ENCODE measurements around the gene GCNA. TPM values are rescaled to one million over a fixed set of nuclear protein-coding genes. Genes with fewer than 3 reads are reported as not detected.

The GCNA gene
- total and polyA plus RNA-seq, 2 experiments from 2014 or later = 1.2 to 1.5 TPM

DNA sequence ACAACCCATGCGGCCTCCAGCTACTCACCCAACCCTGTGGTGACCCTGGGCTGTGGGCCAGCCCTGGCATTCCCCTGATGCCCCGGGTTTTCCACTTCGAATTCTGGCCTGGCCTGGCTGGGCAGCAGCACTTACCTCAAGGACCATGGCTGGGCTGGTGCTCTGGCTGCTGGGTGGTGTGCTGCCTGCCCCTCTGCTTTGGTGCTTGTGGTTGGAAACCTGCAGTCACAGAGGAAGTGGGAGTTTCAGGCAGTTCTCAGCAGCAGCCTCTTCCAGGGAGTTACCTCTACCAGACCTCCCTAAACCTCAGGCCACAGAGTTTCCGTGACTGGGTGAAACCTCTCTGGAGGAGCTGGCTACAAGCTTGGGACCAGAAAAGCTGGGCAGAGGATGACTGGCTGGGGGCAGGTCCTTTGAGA lies 40.1 kb downstream of the GCNA start, which contains the start of gene CXCR3:
Gene CXCR3, minus strand, starts transcription at position 209 of the 419 bp plus-strand sequence. Its CDS starts 62 bp downstream, at position 147.
- H3K9me2 ChIP-seq (ENCODE audit: insufficient read depth) = no peaks in the 10 kb centered on the region
- TF ChIP-seq ZNF114 (CRISPR knock-in tag; IDR thresholded peaks at IDR 0.05) = no peak
- TF ChIP-seq, protein P1, sequence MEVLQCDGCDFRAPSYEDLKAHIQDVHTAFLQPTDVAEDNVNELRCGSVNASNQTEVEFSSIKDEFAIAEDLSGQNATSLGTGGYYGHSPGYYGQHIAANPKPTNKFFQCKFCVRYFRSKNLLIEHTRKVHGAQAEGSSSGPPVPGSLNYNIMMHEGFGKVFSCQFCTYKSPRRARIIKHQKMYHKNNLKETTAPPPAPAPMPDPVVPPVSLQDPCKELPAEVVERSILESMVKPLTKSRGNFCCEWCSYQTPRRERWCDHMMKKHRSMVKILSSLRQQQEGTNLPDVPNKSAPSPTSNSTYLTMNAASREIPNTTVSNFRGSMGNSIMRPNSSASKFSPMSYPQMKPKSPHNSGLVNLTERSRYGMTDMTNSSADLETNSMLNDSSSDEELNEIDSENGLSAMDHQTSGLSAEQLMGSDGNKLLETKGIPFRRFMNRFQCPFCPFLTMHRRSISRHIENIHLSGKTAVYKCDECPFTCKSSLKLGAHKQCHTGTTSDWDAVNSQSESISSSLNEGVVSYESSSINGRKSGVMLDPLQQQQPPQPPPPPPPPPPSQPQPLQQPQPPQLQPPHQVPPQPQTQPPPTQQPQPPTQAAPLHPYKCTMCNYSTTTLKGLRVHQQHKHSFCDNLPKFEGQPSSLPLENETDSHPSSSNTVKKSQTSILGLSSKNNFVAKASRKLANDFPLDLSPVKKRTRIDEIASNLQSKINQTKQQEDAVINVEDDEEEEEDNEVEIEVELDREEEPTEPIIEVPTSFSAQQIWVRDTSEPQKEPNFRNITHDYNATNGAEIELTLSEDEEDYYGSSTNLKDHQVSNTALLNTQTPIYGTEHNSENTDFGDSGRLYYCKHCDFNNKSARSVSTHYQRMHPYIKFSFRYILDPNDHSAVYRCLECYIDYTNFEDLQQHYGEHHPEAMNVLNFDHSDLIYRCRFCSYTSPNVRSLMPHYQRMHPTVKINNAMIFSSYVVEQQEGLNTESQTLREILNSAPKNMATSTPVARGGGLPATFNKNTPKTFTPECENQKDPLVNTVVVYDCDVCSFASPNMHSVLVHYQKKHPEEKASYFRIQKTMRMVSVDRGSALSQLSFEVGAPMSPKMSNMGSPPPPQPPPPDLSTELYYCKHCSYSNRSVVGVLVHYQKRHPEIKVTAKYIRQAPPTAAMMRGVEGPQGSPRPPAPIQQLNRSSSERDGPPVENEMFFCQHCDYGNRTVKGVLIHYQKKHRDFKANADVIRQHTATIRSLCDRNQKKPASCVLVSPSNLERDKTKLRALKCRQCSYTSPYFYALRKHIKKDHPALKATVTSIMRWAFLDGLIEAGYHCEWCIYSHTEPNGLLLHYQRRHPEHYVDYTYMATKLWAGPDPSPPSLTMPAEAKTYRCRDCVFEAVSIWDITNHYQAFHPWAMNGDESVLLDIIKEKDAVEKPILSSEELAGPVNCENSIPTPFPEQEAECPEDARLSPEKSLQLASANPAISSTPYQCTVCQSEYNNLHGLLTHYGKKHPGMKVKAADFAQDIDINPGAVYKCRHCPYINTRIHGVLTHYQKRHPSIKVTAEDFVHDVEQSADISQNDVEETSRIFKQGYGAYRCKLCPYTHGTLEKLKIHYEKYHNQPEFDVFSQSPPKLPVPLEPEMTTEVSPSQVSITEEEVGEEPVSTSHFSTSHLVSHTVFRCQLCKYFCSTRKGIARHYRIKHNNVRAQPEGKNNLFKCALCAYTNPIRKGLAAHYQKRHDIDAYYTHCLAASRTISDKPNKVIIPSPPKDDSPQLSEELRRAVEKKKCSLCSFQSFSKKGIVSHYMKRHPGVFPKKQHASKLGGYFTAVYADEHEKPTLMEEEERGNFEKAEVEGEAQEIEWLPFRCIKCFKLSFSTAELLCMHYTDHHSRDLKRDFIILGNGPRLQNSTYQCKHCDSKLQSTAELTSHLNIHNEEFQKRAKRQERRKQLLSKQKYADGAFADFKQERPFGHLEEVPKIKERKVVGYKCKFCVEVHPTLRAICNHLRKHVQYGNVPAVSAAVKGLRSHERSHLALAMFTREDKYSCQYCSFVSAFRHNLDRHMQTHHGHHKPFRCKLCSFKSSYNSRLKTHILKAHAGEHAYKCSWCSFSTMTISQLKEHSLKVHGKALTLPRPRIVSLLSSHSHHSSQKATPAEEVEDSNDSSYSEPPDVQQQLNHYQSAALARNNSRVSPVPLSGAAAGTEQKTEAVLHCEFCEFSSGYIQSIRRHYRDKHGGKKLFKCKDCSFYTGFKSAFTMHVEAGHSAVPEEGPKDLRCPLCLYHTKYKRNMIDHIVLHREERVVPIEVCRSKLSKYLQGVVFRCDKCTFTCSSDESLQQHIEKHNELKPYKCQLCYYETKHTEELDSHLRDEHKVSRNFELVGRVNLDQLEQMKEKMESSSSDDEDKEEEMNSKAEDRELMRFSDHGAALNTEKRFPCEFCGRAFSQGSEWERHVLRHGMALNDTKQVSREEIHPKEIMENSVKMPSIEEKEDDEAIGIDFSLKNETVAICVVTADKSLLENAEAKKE (CRISPR knock-in tag; IDR thresholded peaks at IDR 0.05) = no peak
- TF ChIP-seq JUNB (IDR thresholded peaks at IDR 0.05; ENCODE audit: unreplicated experiment) = no peak
- TF ChIP-seq, protein P2, sequence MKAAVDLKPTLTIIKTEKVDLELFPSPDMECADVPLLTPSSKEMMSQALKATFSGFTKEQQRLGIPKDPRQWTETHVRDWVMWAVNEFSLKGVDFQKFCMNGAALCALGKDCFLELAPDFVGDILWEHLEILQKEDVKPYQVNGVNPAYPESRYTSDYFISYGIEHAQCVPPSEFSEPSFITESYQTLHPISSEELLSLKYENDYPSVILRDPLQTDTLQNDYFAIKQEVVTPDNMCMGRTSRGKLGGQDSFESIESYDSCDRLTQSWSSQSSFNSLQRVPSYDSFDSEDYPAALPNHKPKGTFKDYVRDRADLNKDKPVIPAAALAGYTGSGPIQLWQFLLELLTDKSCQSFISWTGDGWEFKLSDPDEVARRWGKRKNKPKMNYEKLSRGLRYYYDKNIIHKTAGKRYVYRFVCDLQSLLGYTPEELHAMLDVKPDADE (IDR thresholded peaks at IDR 0.05) = no peak
- no peak for TF ChIP-seq CREB1 (CRISPR knock-in tag; IDR thresholded peaks at IDR 0.05; ENCODE audit: low read depth)
- ATAC-seq (no peak), DNase-seq (ENCODE audit: low spot score) (no peak)
- Mint-ChIP-seq H3K4me3 (no peak within 1 kb of the TSS), H3K9me3 (no peaks in the 10 kb centered on the region; the same call in 2 of the 3 replicates), H3K27ac (no peak within 1 kb of the TSS), H3K4me1 (peaks cover 3% of the 10 kb centered on the region; the same call in 1 of the 3 replicates), H3K36me3 (ENCODE audit: low read depth) (peaks cover 4% of the 10 kb centered on the region), H3K27me3 (ENCODE audit: insufficient read depth, low read depth, poor library complexity) (peaks cover 2% of the 10 kb centered on the region)
- no peak within 1 kb of the TSS for H3K4me3 ChIP-seq
- no peak within 1 kb of the TSS for H3K4me2 ChIP-seq
- H3K36me3 ChIP-seq (ENCODE audit: insufficient read depth) = no peaks in the 10 kb centered on the region
- H2AFZ ChIP-seq = no peak within 1 kb of the TSS
- H3K79me2 ChIP-seq (replicated peaks; ENCODE audit: insufficient read depth) = no peaks in the 10 kb centered on the region
- no peaks in the 10 kb centered on the region for H3K4me1 ChIP-seq (ENCODE audit: insufficient read depth)
- no peaks in the 10 kb centered on the region for H3K27me3 ChIP-seq (ENCODE audit: insufficient read depth)
- H3K27ac ChIP-seq (ENCODE audit: low read depth) = no peak within 1 kb of the TSS
- H4K20me1 ChIP-seq (replicated peaks; ENCODE audit: insufficient read depth) = no peaks in the 10 kb centered on the region
- H3F3A ChIP-seq (replicated peaks; ENCODE audit: low read depth) = no peaks in the 10 kb centered on the region

Data from GM23338 (cell line).